Panc1 (cell line): Measurements from ENCODE around the gene TRIM10. TPM values are rescaled to one million over a fixed set of nuclear protein-coding genes. Genes with fewer than 3 reads are reported as not detected.

Source experiments
- ATAC-seq: fragments of 200-7000 bp; cut with Tn5 transposase; 2 replicates; pipeline ENCODE4 v1.9.1; 2020; ENCODE audit warnings: mild to moderate bottlenecking, moderate library complexity
- BruUV-seq: library from RNA; stranded (reverse); fragments of 400-500 nt; replicated peaks from 2 replicates; lab custom pipeline; 2021; lab: Mats Ljungman, UMichigan
- CTCF ChIA-PET: fragments of 300-600 bp; sonication (Branson Sonifier 250); formaldehyde crosslinking; loops from one replicate; lab custom pipeline; 2022; ENCODE audit warnings: antibody characterized with exemption; lab: Charles Lee
- POLR2A ChIA-PET: fragments of 300-600 bp; sonication (Branson Sonifier 250); formaldehyde crosslinking; loops from one replicate; lab custom pipeline; 2022; ENCODE audit warnings: antibody characterized with exemption; lab: Charles Lee
- DNase-seq: peaks from one replicate; pipeline ENCODE4 v3.0.0-alpha.2; 2010; ENCODE audit warnings: low read depth, low spot score
- H3K27ac ChIP-seq: 2 replicates; pipeline ENCODE4 v1.5.1; 2011; ENCODE audit warnings: mild to moderate bottlenecking, low read length, inconsistent platforms
- H3K27me3 ChIP-seq: fragments of 200-500 bp; sonication (Bioruptor generic); 2 replicates; pipeline ENCODE4 v1.6.0; 2014; ENCODE audit warnings: low read length, inconsistent platforms; ENCODE audit not compliant: control insufficient read depth, insufficient read depth
- H3K36me3 ChIP-seq: fragments of 200-500 bp; sonication (Bioruptor generic); 2 replicates; pipeline ENCODE4 v1.5.1; 2014; ENCODE audit warnings: inconsistent platforms, mild to moderate bottlenecking, low read length, moderate library complexity; ENCODE audit not compliant: control insufficient read depth, insufficient read depth
- H3K4me1 ChIP-seq: 2 replicates; pipeline ENCODE4 v1.5.1; 2011; ENCODE audit warnings: inconsistent platforms, mild to moderate bottlenecking, low read length, moderate library complexity; ENCODE audit not compliant: control insufficient read depth, insufficient read depth
- H3K4me3 ChIP-seq, 2 experiments: 2 replicates each; pipeline ENCODE4 v1.5.1; 2011 to 2012; ENCODE audit warnings: low read depth in 2 of 2, low read length in 2 of 2, mild to moderate bottlenecking in 2 of 2, inconsistent platforms in 1 of 2, moderate library complexity in 1 of 2
- H3K9me3 ChIP-seq: fragments of 200-500 bp; sonication (Bioruptor generic); 2 replicates; pipeline ENCODE4 v1.5.1; 2014; ENCODE audit warnings: low read depth, mild to moderate bottlenecking, inconsistent platforms, low read length, moderate library complexity; ENCODE audit not compliant: control insufficient read depth, insufficient read depth
- POLR2AphosphoS5 ChIP-seq: IDR thresholded peaks from 2 replicates; pipeline ENCODE4 v1.6.1; 2012; ENCODE audit warnings: mild to moderate bottlenecking, low read depth, low read length, moderate library complexity
- SIN3A ChIP-seq: IDR thresholded peaks from 2 replicates; pipeline ENCODE4 v1.6.1; 2012; ENCODE audit warnings: low read depth, mild to moderate bottlenecking, low read length, moderate library complexity, borderline replicate concordance; ENCODE audit not compliant: insufficient read depth
- TCF7L2 ChIP-seq: IDR thresholded peaks from 2 replicates; pipeline ENCODE4 v1.6.1; 2011; ENCODE audit warnings: mild to moderate bottlenecking, low read depth, low read length, inconsistent platforms
- in situ Hi-C: cut with HindIII; loops from 2 replicates; pipeline ENCODE4 v1.10.0; 2016; ENCODE audit warnings: low sequenced_read_pairs, low pct_unique_long_range_greater_than_20kb
- intact Hi-C: fragments of 100-400 bp; cut with micrococcal nuclease; formaldehyde crosslinking; loops from one replicate; pipeline ENCODE4 v1.10.0; 2022; ENCODE audit not compliant: unreplicated experiment
- total RNA-seq: library from RNA; stranded (reverse); gene quantifications from one replicate; pipeline ENCODE4 v1.2.1, GENCODE V29; 2021; ENCODE audit not compliant: unreplicated experiment
- TF ChIP-seq, protein P1 (sequence below), 2 experiments: IDR thresholded peaks; 2 replicates each; pipeline ENCODE4 v1.6.1; 2011 to 2012; ENCODE audit warnings: low read depth in 2 of 2, control low read depth in 1 of 2, low read length in 1 of 2, mild to moderate bottlenecking in 1 of 2, moderate library complexity in 1 of 2; ENCODE audit not compliant: insufficient read depth in 1 of 2
- TF ChIP-seq, protein P2 (sequence below): fragments of 450-650 bp; IDR thresholded peaks from 2 replicates; pipeline ENCODE4 v1.5.1; 2017; ENCODE audit warnings: mild to moderate bottlenecking

Gene TRIM10
- total RNA-seq, 1 experiment from 2014 or later: not detected

DNA sequence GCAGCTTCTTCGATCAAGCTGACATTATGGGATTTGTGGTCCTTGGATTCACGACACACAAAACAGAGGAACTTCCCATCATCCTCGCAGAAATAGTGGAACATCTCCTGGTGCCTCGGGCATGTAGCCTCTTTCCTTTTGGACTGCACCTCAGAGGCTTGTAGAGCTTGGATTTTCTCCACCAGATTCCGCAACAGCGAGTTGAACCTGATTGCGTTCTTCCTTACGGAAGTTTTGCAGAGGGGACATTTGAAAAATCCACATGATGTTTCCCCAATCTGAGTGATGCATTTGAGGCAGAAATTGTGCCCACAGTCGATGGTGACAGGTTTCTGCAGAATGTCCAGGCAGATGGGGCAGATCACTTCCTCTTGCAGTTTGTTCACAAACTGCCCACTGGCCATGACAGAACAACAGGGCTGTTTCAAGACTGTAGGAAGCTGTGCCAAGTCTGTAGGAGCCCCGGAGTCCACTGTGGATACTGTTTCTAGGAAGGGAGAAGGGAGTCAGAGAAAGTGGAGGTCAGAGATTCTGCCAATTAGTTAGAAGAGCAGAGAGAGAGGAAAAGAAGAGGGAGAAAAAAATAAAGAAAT lies 48.5 kb downstream of the TRIM10 start:
- Histone ChIP-seq H3K4me3 (no peak overlapping the region), H3K27me3 (peaks cover 16% of the 10 kb centered on the region), H3K36me3 (no peaks in the 10 kb centered on the region), H3K4me1 (no peaks in the 10 kb centered on the region), H3K27ac (no peak overlapping the region), H3K9me3 (no peaks in the 10 kb centered on the region)
- ChIA-PET POLR2A (interaction anchor here (0.6 kb wide), 1 partner anchor 21 kb away, joined by 5 read pairs; no protein-coding TSS in a partner anchor), CTCF (interaction anchor here (1.3 kb wide), 1 partner anchor 10 kb away, joined by 3 read pairs; no protein-coding TSS in a partner anchor)
- intact Hi-C loops (no loop called here), in situ Hi-C loops (no loop called here)
- ATAC-seq (no peak), DNase-seq (no peak)
- TF ChIP-seq TCF7L2 (no peak), POLR2AphosphoS5 (no peak), SIN3A (no peak)
- TF ChIP-seq, protein P1, sequence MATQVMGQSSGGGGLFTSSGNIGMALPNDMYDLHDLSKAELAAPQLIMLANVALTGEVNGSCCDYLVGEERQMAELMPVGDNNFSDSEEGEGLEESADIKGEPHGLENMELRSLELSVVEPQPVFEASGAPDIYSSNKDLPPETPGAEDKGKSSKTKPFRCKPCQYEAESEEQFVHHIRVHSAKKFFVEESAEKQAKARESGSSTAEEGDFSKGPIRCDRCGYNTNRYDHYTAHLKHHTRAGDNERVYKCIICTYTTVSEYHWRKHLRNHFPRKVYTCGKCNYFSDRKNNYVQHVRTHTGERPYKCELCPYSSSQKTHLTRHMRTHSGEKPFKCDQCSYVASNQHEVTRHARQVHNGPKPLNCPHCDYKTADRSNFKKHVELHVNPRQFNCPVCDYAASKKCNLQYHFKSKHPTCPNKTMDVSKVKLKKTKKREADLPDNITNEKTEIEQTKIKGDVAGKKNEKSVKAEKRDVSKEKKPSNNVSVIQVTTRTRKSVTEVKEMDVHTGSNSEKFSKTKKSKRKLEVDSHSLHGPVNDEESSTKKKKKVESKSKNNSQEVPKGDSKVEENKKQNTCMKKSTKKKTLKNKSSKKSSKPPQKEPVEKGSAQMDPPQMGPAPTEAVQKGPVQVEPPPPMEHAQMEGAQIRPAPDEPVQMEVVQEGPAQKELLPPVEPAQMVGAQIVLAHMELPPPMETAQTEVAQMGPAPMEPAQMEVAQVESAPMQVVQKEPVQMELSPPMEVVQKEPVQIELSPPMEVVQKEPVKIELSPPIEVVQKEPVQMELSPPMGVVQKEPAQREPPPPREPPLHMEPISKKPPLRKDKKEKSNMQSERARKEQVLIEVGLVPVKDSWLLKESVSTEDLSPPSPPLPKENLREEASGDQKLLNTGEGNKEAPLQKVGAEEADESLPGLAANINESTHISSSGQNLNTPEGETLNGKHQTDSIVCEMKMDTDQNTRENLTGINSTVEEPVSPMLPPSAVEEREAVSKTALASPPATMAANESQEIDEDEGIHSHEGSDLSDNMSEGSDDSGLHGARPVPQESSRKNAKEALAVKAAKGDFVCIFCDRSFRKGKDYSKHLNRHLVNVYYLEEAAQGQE (IDR thresholded peaks at IDR 0.05; ENCODE audit: insufficient read depth in 1 of 2, low read depth in 2 of 2, low read length in 1 of 2): no peak
- TF ChIP-seq, protein P2, sequence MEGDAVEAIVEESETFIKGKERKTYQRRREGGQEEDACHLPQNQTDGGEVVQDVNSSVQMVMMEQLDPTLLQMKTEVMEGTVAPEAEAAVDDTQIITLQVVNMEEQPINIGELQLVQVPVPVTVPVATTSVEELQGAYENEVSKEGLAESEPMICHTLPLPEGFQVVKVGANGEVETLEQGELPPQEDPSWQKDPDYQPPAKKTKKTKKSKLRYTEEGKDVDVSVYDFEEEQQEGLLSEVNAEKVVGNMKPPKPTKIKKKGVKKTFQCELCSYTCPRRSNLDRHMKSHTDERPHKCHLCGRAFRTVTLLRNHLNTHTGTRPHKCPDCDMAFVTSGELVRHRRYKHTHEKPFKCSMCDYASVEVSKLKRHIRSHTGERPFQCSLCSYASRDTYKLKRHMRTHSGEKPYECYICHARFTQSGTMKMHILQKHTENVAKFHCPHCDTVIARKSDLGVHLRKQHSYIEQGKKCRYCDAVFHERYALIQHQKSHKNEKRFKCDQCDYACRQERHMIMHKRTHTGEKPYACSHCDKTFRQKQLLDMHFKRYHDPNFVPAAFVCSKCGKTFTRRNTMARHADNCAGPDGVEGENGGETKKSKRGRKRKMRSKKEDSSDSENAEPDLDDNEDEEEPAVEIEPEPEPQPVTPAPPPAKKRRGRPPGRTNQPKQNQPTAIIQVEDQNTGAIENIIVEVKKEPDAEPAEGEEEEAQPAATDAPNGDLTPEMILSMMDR: no peak
- BruUV-seq: no TSS peak

DNA sequence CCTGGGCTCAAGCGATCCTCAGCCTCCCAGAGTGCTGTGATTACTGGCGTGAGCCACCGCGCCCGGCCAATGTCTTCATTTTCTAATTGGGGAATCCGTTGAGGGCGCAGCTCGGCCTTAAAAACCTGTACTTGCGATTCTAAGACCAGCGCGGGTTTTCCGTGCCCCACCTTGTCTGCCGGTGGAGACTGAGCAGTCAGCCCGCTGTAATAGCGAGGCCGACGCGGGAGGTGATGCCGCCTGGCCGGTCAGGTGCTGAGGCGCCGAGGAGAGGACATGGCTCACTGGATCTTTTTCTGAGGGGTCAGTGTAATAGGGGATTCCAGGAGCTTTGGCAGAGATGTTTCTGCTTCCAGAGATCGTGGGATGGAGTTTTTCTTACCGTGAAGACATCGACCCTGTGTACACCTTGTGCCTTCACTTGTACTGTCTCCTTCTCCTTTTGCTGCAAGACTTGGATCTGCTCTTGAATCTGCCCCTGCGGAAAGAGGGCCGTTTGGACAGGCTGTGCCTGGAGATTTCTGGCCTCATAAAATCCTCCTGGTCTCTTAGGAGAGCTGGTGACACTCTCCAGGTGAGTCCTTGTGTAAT lies 49.6 kb downstream of the TRIM10 start:
- Histone ChIP-seq H3K27me3 (peaks cover 16% of the 10 kb centered on the region), H3K4me1 (no peaks in the 10 kb centered on the region), H3K36me3 (no peaks in the 10 kb centered on the region), H3K4me3 (no peak overlapping the region), H3K9me3 (no peaks in the 10 kb centered on the region), H3K27ac (no peak overlapping the region)
- BruUV-seq: no TSS peak
- DNase-seq (no peak), ATAC-seq (no peak; the same call in 1 of the 2 replicates)
- intact Hi-C loops (no loop called here), in situ Hi-C loops (no loop called here)
- TF ChIP-seq, protein P2: no peak
- TF ChIP-seq, protein P1 (IDR thresholded peaks at IDR 0.05; ENCODE audit: insufficient read depth in 1 of 2, low read depth in 2 of 2, low read length in 1 of 2): no peak
- TF ChIP-seq TCF7L2 (no peak), SIN3A (no peak), POLR2AphosphoS5 (no peak)
- POLR2A ChIA-PET: no interaction called here
- CTCF ChIA-PET: interaction anchor here (1.3 kb wide), 1 partner anchor 8 kb away, joined by 3 read pairs; no protein-coding TSS in a partner anchor
